Skin of body (tissue), 2 donors: Measurements from ENCODE around the gene BCL2L14. TPM values are rescaled to one million over a fixed set of nuclear protein-coding genes. Genes with fewer than 3 reads are reported as not detected.

ENCODE experiments used
- DNase-seq: peaks from one replicate; lab custom pipeline; 2025; lab: John Stamatoyannopoulos, UW
- total RNA-seq: library from RNA; depleted of rRNA; stranded (reverse); fragments of >200 nt; gene quantifications from one replicate; pipeline ENCODE4 v1.2.3, GENCODE V29; 2014

Gene BCL2L14, protein sequence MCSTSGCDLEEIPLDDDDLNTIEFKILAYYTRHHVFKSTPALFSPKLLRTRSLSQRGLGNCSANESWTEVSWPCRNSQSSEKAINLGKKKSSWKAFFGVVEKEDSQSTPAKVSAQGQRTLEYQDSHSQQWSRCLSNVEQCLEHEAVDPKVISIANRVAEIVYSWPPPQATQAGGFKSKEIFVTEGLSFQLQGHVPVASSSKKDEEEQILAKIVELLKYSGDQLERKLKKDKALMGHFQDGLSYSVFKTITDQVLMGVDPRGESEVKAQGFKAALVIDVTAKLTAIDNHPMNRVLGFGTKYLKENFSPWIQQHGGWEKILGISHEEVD
- not detected for total RNA-seq

DNA sequence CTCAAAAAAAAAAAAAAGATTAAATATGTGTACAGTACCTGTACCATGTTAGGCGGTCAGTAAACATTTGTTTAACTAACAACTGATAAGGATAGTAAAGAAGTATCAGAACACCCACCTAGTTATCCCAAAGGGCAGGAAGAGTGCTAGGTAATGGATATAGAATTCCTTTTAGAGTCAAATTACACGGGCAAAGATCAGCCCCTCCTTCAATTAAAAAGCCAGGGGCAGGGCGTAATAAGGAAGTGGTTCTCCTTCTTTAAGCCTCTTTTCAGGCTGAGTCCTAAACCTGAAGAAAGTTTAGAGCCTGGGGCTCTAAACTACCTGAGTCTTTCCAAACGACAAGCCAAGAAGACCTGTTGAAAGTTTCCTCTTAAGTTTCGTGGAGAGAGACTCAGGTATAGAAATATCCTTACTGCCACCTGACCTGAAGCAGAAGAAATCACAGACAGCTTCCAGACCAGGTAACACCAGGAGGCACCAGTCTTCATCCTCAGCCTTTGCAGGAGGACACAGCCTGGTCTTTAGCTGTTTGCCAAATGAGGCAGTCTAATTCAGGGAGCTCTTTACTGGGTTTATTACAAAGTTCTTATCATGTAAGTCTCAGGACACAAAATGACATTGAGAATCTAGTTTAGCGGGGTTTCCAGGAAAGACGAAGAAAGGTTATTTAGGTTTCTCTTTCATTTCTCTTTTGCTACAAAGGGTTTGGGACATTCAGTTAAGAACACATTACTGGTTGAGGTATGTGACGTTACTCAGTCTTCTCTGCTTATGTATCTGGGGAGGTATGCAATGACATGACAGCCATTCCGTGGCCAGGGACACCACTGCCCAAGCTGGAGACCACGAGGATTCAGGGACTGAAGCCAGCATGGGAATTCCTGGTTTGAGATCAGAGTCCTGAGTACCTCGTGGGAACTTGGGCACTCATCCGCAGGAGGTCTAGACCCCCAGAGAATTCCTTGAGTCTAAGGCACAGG lies at the start of gene BCL2L14:
TSS of gene BCL2L14 (plus strand) at position 266 of the 983 bp plus-strand sequence. CDS start 8,367 bp downstream, outside the sequence.
- DNase-seq: no peak

DNA sequence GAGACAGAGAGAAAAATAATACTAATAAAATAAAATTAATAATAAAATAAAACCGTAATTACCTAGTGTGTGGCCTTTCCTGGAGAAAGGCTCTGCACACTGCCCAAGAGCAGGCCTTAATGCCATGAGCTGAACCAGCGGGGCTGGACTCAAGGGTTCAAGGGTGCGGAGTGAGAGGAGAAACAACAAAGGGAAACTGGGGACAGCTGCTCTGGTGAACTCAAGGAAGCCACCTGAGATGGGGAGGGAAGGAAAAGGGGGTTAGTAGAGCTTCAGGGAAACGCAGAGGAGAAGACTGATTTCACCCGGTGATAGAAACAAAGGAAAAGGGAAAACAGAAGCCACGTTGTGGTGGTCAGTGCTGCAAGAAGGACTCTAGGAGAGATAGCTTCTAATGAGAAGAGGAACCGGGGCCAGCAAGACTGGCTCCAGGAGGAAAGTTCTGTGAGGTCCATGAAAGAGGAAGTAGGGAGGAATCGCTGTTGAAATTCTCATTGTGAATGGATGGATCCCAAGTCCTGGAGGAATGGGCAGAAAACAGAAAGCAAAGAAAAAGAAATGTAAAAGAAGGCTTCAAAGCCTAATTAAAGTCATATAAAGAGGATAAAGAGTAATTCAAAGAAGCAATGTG lies 48.3 kb upstream of the BCL2L14 start:
- no peak for DNase-seq

DNA sequence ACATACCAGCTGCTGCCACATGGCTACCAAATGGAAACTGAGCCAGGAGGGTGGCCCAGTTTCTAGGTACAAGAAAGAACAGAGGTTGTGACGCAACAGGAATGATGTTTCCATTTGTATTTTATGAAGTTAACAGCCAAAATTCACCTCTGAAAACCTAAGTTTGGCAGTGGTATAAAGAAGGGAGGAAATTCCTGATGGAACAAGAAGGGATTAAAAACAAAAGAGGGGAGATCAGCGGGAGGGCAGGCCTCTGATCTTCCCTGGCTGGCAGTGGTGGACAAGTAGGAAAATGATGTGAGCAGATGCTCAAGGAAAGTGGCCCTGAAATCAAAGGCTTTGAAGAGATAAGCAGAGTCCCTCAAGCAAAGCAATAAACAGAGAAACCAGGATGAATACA lies 47.3 kb upstream of the BCL2L14 start:
- DNase-seq: no peak

DNA sequence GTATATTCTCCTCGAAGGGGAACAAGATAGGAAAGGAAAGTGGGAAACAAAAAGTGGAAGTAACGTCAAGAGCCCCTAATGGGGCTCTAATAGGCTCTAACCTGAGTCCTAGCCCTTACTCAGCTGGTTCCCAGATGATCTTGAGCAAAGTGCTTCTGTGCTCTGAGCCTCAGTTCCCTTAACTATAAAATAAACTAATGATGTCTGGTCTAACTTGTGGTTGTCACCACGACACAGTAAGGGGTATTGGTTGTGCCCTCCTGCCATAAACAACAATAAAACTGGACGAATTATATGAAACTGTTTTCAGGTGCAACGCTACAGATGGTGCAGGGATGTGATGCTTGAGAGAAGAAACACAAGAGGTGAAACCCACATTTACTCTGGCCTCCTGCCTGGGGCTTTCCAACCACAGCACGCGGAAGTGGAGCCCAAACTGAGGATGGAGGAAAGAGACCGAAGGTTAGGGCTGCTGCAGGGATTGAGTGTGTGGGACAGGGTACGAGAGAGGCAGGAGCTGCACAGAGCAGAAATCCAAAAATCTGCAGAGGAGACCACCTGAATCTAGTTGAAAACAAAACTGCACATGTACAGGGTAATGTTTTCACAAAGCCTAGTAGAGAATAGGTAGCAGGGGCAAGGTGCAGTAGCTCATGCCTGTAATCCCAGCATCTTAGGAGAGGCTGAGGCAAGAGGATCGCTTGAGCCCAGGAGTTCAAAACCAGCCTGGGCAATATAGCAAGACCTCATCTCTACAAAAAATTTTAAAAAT lies 45.6 kb upstream of the BCL2L14 start:
- DNase-seq: no peak

DNA sequence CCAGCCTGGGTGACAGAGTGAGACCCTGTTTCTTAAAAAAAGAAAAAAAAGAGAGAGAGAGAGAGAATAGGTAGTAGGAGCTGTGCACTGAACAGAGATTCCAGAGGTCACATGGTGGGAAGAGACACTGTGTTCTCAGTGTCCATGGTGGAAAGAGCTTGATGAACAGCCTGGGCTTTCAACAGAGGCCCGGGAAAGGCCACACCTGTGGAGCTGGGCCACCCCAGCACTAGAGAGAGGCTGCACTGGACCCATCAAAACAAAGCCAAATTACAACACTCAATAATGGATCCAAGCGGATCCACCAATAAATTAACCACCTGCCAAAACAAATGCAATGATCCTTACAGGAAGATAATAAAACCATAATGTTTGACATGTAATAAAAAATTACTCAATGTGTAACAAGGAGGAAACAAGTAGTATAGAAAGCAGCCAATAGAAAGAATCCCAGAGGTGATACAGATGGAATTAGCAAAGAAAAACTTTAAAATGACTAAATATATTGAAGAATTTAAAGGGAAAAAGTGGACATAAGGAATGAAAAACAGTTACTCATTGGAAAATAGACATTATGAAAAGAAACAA lies 44.8 kb upstream of the BCL2L14 start:
- DNase-seq: no peak

DNA sequence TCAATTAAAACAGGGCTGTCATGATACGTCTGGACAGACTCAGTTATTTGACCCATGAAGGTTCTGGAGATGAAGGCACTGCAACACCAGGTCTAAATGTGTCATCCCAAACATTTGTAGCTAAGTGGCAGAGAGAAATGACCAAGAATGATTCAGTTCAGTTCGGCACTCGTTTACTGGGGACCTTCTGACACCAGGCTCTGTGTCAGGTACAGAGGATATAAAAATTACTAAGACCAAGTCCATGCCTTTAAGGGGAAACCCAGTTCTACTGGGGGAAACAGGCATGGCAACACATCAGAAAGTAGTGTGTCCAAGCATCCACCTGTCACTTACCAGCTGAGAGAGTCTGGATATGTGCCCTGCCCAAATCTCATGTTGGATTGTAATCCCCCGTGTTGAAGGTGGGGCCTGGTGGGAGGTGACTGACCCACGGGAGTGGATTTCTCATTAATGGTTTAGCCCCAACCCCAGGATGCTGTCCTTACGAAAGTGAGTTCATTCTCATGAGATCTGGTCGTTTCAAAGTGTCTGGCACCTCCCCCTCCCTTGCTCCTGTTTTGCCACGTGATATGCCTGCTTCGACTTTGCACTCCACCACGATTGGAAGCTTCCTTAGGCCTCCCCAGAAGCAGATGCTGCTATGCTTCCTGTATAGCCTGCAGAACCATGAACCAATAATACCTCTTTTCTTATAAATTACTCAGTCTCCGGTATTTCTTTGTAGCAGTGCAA lies 41.9 kb upstream of the BCL2L14 start:
- no peak for DNase-seq

DNA sequence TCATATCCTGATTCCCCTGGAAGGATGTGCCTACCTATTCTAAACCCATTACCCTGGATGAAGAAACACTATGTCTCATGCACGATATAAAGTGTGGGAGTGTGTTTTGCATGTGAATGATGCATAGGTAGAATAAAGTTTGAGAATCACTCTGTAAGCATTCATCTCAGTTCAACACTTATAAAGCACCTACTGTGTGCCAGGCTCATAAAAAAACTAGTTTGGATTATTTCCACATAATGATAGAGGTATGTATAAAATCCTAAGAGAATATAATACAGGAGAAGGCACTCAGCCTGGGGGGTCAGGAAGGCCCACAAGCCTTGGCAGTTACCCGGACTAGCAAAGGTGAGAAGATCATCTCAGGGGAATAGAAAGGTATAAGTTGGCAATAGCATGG lies 41.1 kb upstream of the BCL2L14 start:
- DNase-seq: no peak

DNA sequence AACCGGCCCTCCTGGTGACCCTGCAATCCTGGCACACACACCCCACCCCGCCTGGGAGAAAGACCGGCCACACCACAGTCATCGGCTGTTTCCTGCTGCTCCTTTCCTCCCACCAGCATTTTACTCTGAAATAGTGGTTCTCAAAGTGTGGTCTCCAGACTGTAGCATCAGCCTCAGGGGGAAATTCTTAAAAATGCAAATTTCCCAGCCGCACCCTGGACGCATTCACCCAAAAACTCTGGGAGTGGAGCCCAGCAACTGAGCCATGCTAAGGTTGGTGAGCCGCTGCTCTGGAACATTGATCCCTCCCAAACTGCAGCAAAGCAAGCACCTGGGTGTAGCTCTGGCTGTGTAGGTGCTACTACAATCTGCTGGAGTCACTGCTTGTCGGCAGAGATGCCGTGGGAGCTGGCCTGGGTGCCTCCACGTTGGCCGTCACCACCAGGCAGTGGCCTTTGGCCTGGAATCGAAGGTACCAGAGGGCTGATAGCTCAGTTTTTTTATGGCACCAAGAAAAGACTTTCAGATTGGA lies 38.4 kb upstream of the BCL2L14 start:
- DNase-seq: no peak

DNA sequence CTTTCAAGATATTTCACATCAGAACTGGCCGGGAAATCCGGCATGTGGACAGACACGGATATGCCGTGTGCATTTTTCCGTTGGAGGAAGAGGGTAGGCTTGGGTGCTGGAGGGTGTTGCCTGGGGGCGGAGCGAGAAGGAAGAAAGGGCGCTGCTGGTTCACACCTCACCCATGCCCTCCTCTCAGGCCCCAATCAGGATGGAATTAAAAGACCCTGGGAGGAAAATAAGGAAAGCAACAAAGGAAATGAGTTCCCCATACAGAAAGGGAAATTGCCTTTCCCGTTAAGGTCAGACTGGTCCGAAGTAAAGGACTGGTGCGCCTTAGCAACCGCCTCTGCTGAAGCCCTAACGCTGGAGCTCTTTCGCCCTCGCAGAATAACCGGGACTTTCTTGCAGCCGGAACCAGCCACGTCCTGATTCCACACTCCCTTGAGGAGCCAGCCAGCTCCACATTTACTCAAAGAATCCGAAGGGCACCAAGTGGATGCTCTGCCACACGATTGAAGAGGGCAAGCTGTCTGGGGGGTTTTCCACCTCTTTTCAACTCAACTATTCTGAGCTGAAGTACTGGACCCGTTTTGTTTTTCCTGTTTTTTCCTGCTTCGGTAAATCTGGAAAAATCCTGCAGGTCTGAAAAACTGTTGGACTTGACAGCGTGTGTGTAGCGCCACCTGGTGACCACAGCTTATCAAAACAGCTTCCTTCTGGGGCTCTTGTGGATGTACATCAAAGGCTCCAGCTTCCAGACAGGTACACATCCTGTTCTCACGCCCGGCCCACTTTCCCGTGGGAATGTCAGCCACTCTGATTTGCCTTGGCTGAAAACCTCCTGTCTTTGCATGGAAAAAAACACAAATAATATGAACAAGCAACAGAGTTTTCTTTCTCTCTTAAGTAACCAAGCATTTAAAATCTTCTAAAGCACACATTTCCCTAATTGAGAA lies 37.6 kb upstream of the BCL2L14 start:
- DNase-seq: peak; percentile 76

DNA sequence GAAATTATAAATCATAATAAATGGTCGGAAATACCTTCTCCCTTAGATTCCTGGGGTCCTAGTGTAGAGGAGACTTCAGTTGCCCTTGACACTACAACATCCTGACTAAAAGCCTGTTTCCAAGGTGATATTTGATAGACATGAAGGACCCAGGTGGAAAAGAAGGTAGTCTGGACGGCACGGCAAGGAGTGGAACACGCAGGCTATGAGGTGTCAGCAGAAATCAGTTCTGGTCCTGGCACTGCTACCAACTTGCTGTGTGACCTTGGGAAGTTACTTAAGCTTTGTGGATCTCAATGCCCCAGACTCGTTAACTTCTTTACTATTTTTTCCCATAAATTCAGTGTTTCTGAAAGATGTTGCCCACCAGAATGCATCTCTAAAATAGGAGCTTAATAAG lies 36.9 kb upstream of the BCL2L14 start:
- no peak for DNase-seq

DNA sequence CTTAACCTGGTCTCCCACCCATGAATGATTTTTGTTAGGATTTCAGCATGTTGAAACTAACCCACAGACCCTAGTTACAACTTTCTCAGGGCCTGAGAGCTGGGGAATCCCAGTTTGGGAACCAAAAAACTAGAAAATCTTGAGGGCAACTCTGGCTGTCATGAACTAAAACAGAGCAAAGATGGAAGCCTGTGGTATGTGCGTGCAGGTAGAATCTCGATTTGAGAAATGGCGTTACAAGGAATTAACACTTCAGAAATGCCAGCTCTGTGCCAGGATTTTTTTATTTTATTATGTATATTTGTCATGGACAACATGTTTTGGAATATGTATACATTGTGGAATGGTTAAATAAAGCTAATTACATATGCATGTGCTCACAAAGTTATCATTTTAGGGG lies 36.4 kb upstream of the BCL2L14 start:
- no peak for DNase-seq

DNA sequence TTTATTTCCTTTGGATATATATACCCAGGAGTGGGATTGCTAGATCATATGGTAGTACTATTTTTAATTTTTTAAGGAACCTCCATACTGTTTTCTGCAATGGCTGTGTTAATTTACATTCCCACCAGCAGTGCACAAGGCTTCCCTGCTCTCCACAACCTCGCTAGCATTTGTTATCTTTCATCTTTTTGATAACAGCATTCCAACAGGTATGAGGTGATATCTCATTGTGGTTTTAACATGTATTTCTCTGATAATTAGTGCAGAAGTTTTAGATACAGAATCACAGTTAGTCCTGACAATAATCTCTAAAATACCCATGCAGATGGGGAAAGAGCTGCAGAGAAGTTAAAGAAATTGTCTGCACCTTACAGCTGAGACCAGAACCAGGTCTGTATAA lies 35.5 kb upstream of the BCL2L14 start:
- DNase-seq: no peak

DNA sequence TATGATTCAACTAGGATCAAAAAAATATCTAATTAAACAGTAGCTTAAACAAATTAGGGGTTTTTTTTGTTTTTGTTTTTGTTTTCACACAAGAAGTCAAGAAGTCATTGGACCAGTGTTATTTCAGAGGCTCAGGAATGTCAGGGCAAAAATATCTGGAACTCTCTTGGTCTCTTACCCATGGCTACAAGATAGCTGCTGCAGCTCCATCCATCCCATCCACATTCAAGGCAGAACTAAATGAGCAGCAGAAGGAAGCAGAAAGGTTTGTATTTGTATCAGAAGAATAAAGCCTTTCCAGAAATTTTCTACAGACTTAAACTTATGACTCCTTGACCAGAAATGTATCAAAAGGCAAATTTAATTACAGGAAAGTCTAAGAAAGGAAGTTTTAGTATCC lies 33.8 kb upstream of the BCL2L14 start:
- no peak for DNase-seq

DNA sequence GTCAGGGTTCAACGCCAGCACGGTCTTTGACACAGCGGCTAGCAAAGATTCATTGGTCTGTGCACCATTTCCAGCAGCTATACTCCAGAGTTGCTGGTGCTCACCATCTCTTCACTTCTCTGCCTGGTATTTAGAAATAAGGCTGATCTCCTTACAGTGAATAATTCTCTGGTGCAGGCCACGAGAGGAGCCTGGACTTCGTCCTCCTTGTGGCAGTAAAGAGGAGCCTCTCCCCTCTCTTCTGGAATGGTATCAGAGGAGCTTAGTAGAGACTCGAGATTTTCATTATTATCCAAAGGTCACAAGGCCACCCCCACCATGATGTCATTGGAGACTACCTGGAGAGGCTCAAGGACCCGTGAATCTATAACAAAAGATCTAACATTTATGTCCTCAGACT lies 30.8 kb upstream of the BCL2L14 start:
- DNase-seq: no peak

DNA sequence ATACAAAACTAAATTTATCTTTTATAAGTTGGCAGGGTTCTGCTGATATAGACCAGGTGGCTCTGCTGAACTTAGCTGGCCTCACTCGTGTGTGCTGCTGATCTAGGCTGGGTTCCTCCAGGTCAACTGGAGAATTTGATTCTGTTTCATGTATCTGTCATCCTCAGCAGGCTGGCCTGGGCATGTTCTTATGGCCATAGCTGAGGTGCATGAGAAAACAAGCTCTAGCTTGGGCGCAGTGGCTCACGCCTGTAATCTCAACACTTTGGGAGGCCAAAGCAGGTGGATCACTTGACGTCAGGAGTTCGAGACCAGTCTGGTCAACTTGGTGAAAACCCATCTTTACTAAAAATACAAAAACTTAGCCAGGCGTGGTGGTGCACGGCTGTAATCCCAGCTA lies 24.3 kb upstream of the BCL2L14 start:
- no peak for DNase-seq

DNA sequence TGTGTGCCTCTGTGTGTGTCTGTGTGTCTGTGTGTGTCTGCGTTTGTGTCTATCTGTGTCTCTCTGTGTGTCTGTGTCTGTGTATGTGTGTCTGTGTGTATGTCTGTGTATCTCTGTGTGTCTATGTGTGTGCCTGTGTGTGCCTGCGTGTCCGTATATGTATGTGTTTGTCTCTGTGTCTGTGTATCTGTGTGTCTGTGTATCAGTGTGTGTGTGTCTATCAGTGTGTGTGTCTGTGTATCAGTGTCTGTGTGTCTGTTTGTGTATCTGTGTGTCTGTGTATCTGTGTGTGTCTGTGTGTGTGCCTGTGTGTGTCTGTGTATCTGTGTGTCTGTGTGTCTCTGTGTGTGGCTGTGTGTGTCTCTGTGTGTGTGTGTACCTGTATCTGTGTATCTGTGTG lies 23.1 kb upstream of the BCL2L14 start:
- DNase-seq: no peak

DNA sequence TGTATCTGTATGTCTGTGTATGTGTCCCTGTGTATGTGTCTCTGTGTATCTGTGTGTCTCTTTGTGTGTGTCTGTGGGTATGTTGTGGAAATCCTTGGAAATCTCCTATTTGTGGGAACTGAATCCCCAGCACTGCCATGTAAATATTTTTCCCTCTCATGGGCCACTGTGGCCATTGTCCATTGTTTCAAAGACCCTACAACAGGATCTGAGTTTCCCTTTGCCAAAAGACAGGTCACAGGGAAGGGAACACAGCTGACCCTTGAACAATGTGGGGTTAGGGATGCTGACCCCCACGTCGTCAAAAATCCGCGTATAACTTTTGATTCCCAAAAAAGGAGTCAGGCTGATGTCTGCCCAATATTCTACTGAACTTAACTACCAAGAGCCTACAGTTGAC lies 22.5 kb upstream of the BCL2L14 start:
- DNase-seq: no peak

DNA sequence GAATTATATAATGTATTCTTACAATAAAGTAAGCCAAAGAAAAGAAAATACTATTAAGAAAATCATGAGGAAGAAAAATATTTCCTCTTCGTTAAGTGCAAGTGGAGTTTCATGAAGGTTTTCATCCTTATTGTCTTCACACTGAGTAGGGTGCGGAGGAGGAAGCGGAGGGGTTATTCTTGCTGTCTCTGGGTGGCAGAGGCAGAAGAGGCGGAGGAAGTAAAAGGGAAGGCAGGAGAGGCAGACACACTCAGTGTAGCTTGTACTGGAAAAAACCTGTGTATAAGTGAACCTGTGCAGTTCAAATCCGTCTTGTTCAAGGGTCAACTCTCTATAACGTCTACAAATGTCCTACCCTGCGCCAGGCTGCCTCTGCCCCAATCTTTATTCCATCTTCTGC lies 22.0 kb upstream of the BCL2L14 start:
- no peak for DNase-seq

DNA sequence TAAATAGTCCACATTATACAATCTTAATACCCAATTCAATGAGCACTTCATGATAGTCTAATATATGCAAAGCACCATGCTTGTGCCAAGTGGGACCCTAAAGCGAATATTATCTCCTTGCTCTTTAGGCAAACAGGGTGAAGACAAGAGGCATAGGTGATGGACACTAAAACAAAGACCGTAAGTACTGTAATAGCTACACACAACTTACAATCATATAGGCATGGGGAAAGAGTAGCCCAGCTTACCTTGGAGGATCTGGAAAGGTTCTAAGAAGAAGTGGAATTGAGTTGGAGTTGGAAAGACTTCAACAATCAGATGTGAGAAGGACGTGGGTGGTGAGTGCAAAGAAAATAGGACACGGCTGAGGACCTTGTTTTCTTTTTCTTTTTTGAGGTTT lies 19.1 kb upstream of the BCL2L14 start:
- no peak for DNase-seq
